HG03159 (cell line): ENCODE data around the gene TRPM3.

Source experiments
- ATAC-seq: cut with Tn5 transposase; IDR thresholded peaks from one replicate; pipeline ENCODE4 v1.9.1; 2021; ENCODE audit warnings: mild to moderate bottlenecking, moderate library complexity; ENCODE audit not compliant: unreplicated experiment

The TRPM3 gene

GRCh38 chr9:70498866-70499265 lies 622.6 kb downstream of the TRPM3 start:
- ATAC-seq = no peak

DNA sequence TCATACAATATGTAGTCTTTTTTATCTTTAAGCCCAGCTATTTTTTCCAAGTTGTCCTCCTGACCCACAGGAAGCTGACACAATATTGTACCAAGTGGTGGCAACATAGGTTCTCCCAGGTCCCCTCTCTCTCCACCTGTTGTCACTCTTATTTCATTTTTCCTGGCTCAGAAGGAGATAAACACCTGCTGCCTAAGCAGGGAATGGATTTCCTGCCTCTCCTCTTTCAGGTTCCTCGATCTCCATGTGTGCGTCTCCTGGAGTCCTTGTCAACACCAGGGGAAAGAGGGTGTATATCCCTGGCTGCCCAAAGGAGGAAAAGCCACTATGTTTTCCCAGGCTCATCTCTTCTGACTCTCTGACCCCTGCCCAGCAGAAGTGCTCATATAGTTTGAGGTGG lies 625.2 kb downstream of the TRPM3 start:
- no peak for ATAC-seq

DNA sequence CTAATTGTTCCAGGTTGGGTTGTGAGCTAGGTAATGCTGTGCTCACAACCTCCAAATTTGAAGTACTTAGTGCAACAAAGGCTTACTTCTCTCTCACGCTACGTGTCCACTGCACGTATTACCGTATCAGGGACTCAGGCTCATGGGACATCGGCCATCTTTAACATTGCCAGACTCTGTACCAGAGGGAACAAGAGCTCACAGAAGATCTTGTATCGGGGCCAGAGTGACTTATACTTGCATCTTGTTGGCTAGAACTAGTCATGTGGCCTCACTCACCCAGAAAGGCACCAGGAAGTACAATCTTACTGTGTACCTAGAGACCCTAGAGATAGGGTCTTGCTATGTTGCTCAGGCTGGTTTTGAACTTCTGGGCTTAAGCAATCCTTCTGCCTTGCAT lies 625.9 kb downstream of the TRPM3 start:
- ATAC-seq = no peak

DNA sequence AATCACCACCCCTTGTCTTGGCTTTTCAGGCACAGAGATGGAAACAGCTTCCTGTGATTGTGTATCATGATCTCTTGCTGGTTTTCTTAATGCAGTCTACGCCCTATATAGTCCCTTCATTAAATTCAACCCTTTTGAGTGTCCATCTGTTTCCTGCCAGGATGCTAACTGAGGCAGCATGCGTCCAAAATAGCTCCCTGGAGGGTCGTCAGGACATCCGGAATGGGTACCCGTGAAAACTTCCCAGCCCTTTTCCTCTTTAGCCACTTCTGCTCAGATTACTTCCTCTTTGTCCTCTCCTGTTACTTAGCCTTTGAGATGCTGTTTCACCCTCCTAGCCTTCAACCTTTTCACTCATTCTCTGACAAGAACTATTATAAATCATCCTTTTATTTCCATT lies 627.2 kb downstream of the TRPM3 start:
- ATAC-seq = no peak

- ATAC-seq = no peak
Observed at GRCh38 chr9:70493029-70493428, 628.4 kb downstream of the TRPM3 start.

DNA sequence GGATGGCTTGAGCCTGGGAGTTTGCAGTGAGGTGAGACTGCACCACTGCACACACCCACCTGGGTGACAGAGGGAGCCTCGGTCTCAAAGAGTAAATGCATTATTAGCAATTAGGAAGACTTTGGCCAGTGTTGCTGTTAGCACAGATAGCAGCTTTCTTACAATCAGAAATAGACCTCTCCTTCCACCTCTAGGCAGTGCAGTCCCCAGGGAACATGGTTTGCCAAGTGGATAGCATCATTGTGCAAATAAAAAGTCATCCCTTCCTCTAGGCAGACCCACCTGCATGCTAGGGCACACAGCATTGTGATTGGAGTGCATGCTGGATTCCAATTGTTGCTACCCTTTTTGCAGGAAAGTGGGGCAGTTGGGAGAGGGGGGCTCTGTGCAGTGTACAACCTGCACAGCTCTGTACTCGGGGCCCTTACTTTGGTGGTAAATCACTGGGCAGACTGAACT lies 629.1 kb downstream of the TRPM3 start:
- no peak for ATAC-seq

- no peak for ATAC-seq
Observed at GRCh38 chr9:70491426-70492318, 629.7 kb downstream of the TRPM3 start.

GRCh38 chr9:70490478-70490877 lies 630.9 kb downstream of the TRPM3 start:
- ATAC-seq = no peak

DNA sequence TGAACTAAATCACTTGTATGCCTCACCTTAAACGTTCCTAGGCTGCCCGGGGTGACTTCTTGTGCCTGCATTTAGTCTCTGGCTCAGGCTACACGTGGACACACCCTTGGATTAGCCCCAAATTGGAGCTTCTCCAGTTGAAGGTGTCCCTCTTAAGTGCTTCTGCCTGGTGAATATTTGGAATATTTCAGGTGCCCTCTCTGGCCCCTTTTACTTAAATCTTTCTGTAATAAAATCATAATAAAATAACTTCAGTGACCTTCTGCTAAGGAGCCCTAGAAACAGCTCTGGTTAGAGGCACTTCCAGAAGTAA lies 632.7 kb downstream of the TRPM3 start:
- ATAC-seq = no peak

DNA sequence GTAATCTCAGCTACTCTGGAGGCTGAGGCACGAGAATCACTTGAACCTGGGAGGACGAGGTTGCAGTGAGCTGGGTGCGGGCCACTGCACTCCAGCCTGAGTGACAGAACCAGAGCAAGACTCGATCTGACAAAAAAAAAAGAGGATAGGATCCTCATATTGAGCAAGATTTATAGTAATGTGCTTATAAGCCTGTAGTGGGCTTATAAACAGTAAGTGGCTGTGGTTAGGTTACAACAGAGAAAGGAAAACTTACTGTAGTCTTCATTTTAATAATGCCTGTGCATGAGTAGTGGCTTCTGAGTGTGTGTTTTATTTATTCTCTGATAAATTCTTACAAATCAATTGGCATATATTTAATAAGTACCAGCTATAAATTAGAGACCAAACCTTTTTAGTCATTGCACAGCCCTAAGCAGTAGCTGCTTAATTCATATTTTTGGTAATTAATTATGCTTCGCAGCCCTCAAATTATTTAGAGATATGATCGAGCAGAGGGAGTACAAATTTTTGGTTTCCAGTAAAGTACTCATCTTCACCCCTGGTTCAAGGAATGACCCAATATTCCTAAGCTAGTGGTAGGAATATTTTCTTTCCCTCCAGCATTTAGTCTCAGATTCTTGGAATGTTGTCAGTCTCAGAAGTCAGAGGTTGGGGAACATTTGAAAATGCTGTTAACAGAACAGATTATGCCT lies 633.2 kb downstream of the TRPM3 start:
- no peak for ATAC-seq

DNA sequence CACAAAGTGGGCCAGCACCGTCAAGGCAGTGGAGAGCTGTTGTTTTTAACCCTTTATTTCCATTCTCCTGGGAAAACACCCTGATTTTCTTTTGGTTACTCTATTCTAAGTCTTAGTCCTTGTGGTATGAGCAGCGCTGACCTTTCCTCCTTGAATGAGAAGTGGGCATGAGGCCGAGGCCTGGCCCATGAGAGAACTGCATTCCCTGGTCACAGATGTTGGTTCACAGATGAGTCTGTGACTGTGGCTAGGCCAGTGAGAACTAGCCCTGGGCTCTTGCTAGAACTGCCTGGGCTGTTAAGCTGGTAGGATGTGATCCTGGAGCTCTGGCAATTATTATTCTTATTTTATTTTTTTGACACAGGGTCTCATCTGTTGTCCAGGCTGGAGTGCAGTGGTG lies 635.3 kb downstream of the TRPM3 start:
- ATAC-seq = no peak

DNA sequence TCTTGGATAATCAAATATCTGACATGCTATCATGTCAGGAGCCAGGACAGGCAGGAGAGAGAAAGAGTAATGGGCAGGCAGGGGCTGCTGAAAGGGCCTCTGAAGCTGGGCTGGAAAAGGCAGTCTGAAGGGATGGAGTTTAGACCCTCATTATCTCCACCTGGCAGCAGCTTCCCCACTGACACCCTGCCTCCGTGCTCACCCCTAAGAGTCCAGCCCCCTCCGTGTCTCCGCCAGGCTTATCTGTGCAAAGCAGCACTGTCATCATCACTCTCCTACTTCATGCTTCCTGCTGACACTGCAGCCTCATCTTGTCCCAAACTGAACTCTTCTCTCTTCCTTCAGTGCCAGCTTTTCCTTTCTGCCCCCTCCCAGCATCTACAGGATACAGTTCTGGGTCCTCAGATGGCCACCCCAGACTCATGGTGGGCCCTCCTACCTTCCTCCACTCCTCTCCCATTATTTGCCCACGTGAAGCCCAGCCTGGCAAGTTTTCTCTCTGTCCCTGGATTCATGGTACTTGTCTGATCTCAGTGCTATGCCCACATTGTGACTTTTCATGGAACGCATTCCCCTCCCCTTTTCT lies 636.1 kb downstream of the TRPM3 start:
- ATAC-seq = no peak

DNA sequence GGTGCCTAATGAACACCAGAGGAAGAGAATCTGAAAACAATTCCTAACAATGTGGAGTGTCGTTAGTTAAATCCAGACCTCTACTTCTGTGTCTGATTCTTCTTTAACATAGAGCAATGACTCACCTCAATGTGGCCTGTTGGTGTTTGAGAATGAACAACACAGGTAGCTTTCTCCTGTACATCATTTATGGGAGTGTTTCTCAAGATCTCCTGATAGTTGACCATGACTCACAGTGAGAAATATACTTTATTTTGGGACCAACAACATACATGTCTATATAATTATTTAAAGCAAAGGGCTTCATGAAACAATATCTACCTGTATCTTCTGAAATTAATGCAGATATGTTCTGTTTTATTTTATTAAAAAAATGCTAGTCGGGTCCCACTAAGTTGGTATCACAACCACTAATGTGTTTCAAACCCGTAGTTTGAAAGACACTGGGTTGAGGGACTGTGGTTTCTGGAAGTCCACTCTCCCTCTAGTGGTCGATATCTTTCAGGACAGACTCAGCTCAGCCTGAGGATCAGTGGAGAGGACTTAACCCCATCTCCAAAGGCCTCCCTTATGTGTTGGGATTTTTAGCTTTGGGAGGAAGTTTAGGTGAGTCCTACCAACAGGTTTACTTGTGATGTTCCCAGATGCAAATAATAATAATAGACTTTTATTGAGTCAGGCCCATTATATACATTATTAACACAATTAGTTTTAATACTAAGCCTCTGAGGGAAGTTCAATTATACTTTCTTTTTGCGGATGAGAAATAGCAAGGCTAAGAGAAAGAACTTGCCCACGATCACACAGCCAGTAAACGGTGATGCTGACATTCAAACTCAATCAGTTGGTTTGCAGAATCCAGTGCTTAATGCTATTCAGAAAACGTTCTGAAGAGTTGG lies 636.9 kb downstream of the TRPM3 start:
- ATAC-seq = peak; percentile 82

- no peak for ATAC-seq
Observed at GRCh38 chr9:70481471-70481870, 640.0 kb downstream of the TRPM3 start.

DNA sequence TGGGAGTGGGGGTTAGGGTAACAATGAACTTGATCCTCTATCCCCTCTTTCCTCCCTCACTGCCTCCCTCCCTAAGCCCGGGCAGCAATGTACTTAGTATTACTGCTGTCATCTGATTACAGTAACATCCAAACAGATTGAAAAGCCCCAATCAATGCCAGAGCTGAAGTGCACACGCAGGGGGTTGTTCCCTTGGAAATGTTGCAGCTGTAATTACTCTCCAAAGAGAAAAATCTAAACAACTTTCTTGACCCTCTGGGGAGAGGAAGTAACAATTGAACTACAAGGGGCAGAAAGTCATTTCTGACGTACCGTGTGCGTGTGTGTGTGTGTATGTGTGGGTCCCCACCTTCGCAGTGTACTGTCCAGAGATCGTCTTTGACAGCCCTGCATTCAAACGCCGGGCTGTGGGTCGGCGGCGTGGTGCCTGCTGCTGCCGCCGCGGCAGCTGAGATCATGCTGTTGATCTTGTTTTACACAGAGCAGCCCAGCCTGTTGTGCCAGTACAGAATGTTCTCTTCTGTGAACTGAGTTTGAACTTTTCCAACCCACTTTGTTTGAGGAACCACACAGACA lies 640.9 kb downstream of the TRPM3 start:
- no peak for ATAC-seq

DNA sequence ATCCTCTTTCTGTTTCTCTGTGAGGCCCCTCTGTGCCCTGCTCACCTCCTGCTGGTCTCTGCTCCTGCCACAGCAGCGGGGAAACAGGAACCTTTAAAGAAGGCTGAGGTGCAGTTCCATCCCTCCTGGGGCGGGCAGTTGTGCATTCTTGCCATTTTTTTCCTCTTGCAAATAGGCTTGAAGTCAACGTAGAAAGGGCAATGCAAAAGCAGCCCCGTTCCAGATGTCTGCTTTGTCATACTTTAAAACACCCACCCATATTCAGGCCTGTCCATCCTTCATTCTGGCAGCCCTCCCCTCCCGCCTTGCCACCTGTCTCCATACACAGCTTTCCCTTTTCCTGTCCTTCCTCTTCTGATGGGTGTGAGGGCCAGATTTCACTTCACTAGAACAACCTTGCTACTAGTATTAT lies 641.5 kb downstream of the TRPM3 start:
- ATAC-seq = no peak
